GM23248 (cell line): ENCODE results near the gene TENT5C. TPM values are rescaled to one million over a fixed set of nuclear protein-coding genes. Genes with fewer than 3 reads are reported as not detected.
"Not testable (repeated sequence)": the region's sequence is repeated elsewhere in the genome, so short reads cannot be mapped to it uniquely, and the experiment has no call there.

ENCODE experiments used
- DNase-seq: peaks from one replicate; pipeline ENCODE4 v3.0.0-alpha.2; 2015
- H2AFZ ChIP-seq: fragments of 200-600 bp; sonication (generic); 2 replicates; pipeline ENCODE4 v1.6.1; 2016; ENCODE audit warnings: antibody characterized with exemption
- H3F3A ChIP-seq: fragments of 200-600 bp; sonication (generic); 2 replicates; pipeline ENCODE4 v1.6.1; 2016; ENCODE audit warnings: mild to moderate bottlenecking, antibody characterized with exemption, mixed run types; ENCODE audit not compliant: insufficient read depth
- H3K27ac ChIP-seq: fragments of 200-600 bp; sonication (generic); 2 replicates; pipeline ENCODE4 v1.5.1; 2016; ENCODE audit warnings: mild to moderate bottlenecking
- H3K27me3 ChIP-seq: fragments of 200-600 bp; sonication (generic); replicated peaks from 2 replicates; pipeline ENCODE4 v1.6.1; 2016; ENCODE audit warnings: mild to moderate bottlenecking; ENCODE audit not compliant: insufficient read depth
- H3K36me3 ChIP-seq: fragments of 200-600 bp; sonication (generic); 2 replicates; pipeline ENCODE4 v1.6.1; 2016; ENCODE audit warnings: low read depth, mild to moderate bottlenecking
- H3K4me1 ChIP-seq: fragments of 200-600 bp; sonication (generic); 2 replicates; pipeline ENCODE4 v1.6.1; 2016; ENCODE audit warnings: mild to moderate bottlenecking; ENCODE audit not compliant: insufficient read depth
- H3K4me2 ChIP-seq: fragments of 200-600 bp; sonication (generic); one replicate; pipeline ENCODE4 v1.6.1; 2016; ENCODE audit warnings: mild to moderate bottlenecking; ENCODE audit not compliant: unreplicated experiment
- H3K4me3 ChIP-seq: fragments of 200-600 bp; sonication (generic); 2 replicates; pipeline ENCODE4 v1.5.1; 2016; ENCODE audit warnings: mild to moderate bottlenecking
- H3K79me2 ChIP-seq: fragments of 200-600 bp; sonication (generic); 2 replicates; pipeline ENCODE4 v1.6.1; 2016; ENCODE audit warnings: mild to moderate bottlenecking; ENCODE audit not compliant: insufficient read depth
- H3K9ac ChIP-seq: fragments of 200-600 bp; sonication (generic); 2 replicates; pipeline ENCODE4 v1.6.1; 2016; ENCODE audit warnings: mild to moderate bottlenecking
- H3K9me2 ChIP-seq: fragments of 200-600 bp; sonication (generic); 2 replicates; pipeline ENCODE4 v1.6.1; 2016; ENCODE audit warnings: mixed run types, mild to moderate bottlenecking, moderate library complexity; ENCODE audit not compliant: insufficient read depth
- H3K9me3 ChIP-seq: fragments of 200-600 bp; sonication (generic); one replicate; pipeline ENCODE4 v1.6.1; 2017; ENCODE audit warnings: low read depth
- H4K20me1 ChIP-seq: fragments of 200-600 bp; sonication (generic); 2 replicates; pipeline ENCODE4 v1.6.0; 2016; ENCODE audit not compliant: insufficient read depth
- EZH2 ChIP-seq: fragments of 200-600 bp; sonication (generic); IDR thresholded peaks from 2 replicates; pipeline ENCODE4 v1.6.1; 2018; ENCODE audit warnings: antibody characterized with exemption, mild to moderate bottlenecking; ENCODE audit not compliant: insufficient read depth, poor library complexity, severe bottlenecking
- EZH2phosphoT487 ChIP-seq: fragments of 200-600 bp; sonication (generic); IDR thresholded peaks from 2 replicates; pipeline ENCODE4 v1.6.1; 2018; ENCODE audit warnings: antibody characterized with exemption, moderate library complexity, mild to moderate bottlenecking, low read depth; ENCODE audit not compliant: insufficient read depth
- WGBS, 2 experiments: methylation state at CpG; one replicate each; pipeline ENCODE4 v1.1.6; 2015 to 2017; ENCODE audit warnings: low lambda C conversion rate in 2 of 2, low coverage in 1 of 2; ENCODE audit errors: missing lambda C conversion rate in 2 of 2; 5-methylcytosine and 5-hydroxymethylcytosine counted together
- in situ Hi-C: fragments of 300-500 bp; cut with MboI; formaldehyde crosslinking; loops from 2 replicates; pipeline ENCODE4 v1.15.0; 2020
- polyA plus RNA-seq: library from polyadenylated mRNA; unstranded; fragments of >200 nt; fragmentation: Nextera tagmentation; extraction: Ambion mirVana; gene quantifications from 2 replicates; pipeline ENCODE4 v1.2.1, GENCODE V29; 2016
- total RNA-seq: library from RNA; depleted of rRNA; stranded (reverse); fragments of >200 nt; shearing (Covaris generic); gene quantifications from 2 replicates; pipeline ENCODE4 v1.2.3, GENCODE V29; 2014; rRNA removed

The TENT5C gene
- total RNA-seq (0.25 TPM in 1 of 2 replicates, not detected in the other), polyA plus RNA-seq (0.19 and 0.20 TPM in 2 replicates)

GRCh38 chr1:117605774-117606648 is at the start of gene TENT5C:
TENT5C (plus strand) TSS chr1:117606048; CDS start chr1:117622869, 16,821 bp downstream.
- in situ Hi-C loops, result no loop called here
- 0 out of 2 replicates have a peak, but pooled peaks cover 10% of the 10 kb centered on the region for H3K27me3 ChIP-seq
- TF ChIP-seq EZH2phosphoT487 (no peak), EZH2 (no peak)

GRCh38 chr1:117556341-117556740 is 49.5 kb upstream of the TENT5C start:
- no peak for TF ChIP-seq EZH2
- no peak for TF ChIP-seq EZH2phosphoT487
- Histone ChIP-seq H2AFZ (no peak overlapping the region), H3K36me3 (no peaks in the 10 kb centered on the region), H3K4me1 (no peaks in the 10 kb centered on the region), H4K20me1 (no peaks in the 10 kb centered on the region), H3K9me2 (no peaks in the 10 kb centered on the region), H3K79me2 (no peaks in the 10 kb centered on the region), H3K4me2 (no peak overlapping the region), H3K4me3 (no peak overlapping the region), H3F3A (no peaks in the 10 kb centered on the region), H3K27ac (no peak overlapping the region), H3K9me3 (no peaks in the 10 kb centered on the region), H3K27me3 (peaks cover 15% of the 10 kb centered on the region; the same call in 1 of the 2 replicates), H3K9ac (no peak overlapping the region)
- in situ Hi-C loops, result no loop called here
- DNase-seq, result no peak

More at GRCh38 chr1:117605774-117606648, at the start of gene TENT5C:
- Histone ChIP-seq H3K27ac (no peak within 1 kb of the TSS), H4K20me1 (no peaks in the 10 kb centered on the region), H3K4me2 (peak within 1 kb of the TSS; percentile 94), H3K4me3 (peak within 1 kb of the TSS; percentile 81), H3F3A (no peaks in the 10 kb centered on the region), H3K9me3 (no peaks in the 10 kb centered on the region), H3K36me3 (no peaks in the 10 kb centered on the region), H2AFZ (peak within 1 kb of the TSS; percentile 94), H3K9me2 (no peaks in the 10 kb centered on the region), H3K4me1 (no peaks in the 10 kb centered on the region), H3K9ac (peak within 1 kb of the TSS; percentile 65), H3K79me2 (no peaks in the 10 kb centered on the region)
- peak; percentile 99 for DNase-seq
- WGBS, 2 experiments, result 1% methylated on average over 53 to 63 of the region's 79 CpGs

GRCh38 chr1:117556976-117557375 is 48.9 kb upstream of the TENT5C start:
- no peak for TF ChIP-seq EZH2
- TF ChIP-seq EZH2phosphoT487, result no peak
- in situ Hi-C loops, result no loop called here
- no peak for DNase-seq

GRCh38 chr1:117558451-117558850 is 47.4 kb upstream of the TENT5C start:
- H3K9ac ChIP-seq, H3K79me2 ChIP-seq, H4K20me1 ChIP-seq, H3K27ac ChIP-seq, H3K36me3 ChIP-seq, H2AFZ ChIP-seq, H3K4me3 ChIP-seq, H3K4me2 ChIP-seq, H3K9me2 ChIP-seq, H3F3A ChIP-seq, H3K4me1 ChIP-seq, in situ Hi-C loops, H3K9me3 ChIP-seq, DNase-seq: not testable (repeated sequence)
- H3K27me3 ChIP-seq, result peaks cover 15% of the 10 kb centered on the region; the same call in 1 of the 2 replicates

More at GRCh38 chr1:117556976-117557375, 48.9 kb upstream of the TENT5C start:
- no peaks in the 10 kb centered on the region for H3K79me2 ChIP-seq
- no peak overlapping the region for H2AFZ ChIP-seq
- H3K27ac ChIP-seq, result no peak overlapping the region
- H3K36me3 ChIP-seq, result no peaks in the 10 kb centered on the region
- no peak overlapping the region for H3K4me3 ChIP-seq
- no peak overlapping the region for H3K9ac ChIP-seq
- no peaks in the 10 kb centered on the region for H3K9me2 ChIP-seq
- no peaks in the 10 kb centered on the region for H3K4me1 ChIP-seq
- peaks cover 15% of the 10 kb centered on the region; the same call in 1 of the 2 replicates for H3K27me3 ChIP-seq
- no peaks in the 10 kb centered on the region for H3F3A ChIP-seq
- no peaks in the 10 kb centered on the region for H3K9me3 ChIP-seq
- no peaks in the 10 kb centered on the region for H4K20me1 ChIP-seq
- no peak overlapping the region for H3K4me2 ChIP-seq

GRCh38 chr1:117559139-117559538 is 46.7 kb upstream of the TENT5C start:
- Histone ChIP-seq H3K36me3 (no peaks in the 10 kb centered on the region), H3K27me3 (peaks cover 15% of the 10 kb centered on the region; the same call in 1 of the 2 replicates), H2AFZ (no peak overlapping the region), H3K4me1 (no peaks in the 10 kb centered on the region), H3K9me3 (no peaks in the 10 kb centered on the region), H4K20me1 (no peaks in the 10 kb centered on the region), H3K27ac (no peak overlapping the region), H3K79me2 (no peaks in the 10 kb centered on the region), H3K9me2 (no peaks in the 10 kb centered on the region), H3K4me2 (no peak overlapping the region), H3F3A (no peaks in the 10 kb centered on the region), H3K4me3 (no peak overlapping the region), H3K9ac (no peak overlapping the region)
- TF ChIP-seq EZH2 (no peak), EZH2phosphoT487 (no peak)
- DNase-seq, result no peak
- in situ Hi-C loops, result no loop called here
- WGBS, 2 experiments, result 44 to 57% methylated on average over 3 of the region's 3 CpGs
